Daoy (cell line): ENCODE measurements around the gene CLEC18A. TPM values are rescaled to one million over a fixed set of nuclear protein-coding genes. Genes with fewer than 3 reads are reported as not detected.
"Not testable (repeated sequence)": the region's sequence is repeated elsewhere in the genome, so short reads cannot be mapped to it uniquely, and the experiment has no call there.

Experiments
- DNase-seq: peaks from one replicate; pipeline ENCODE4 v3.0.0-alpha.2; 2015; ENCODE audit warnings: low read depth
- total RNA-seq: library from RNA; depleted of rRNA; stranded (reverse); fragments of >200 nt; shearing (Covaris generic); gene quantifications from 2 replicates; pipeline ENCODE4 v1.2.3, GENCODE V29; 2014; rRNA removed

The CLEC18A gene
- 1.2 TPM in 1 of 2 replicates, not detected in the other for total RNA-seq

DNA sequence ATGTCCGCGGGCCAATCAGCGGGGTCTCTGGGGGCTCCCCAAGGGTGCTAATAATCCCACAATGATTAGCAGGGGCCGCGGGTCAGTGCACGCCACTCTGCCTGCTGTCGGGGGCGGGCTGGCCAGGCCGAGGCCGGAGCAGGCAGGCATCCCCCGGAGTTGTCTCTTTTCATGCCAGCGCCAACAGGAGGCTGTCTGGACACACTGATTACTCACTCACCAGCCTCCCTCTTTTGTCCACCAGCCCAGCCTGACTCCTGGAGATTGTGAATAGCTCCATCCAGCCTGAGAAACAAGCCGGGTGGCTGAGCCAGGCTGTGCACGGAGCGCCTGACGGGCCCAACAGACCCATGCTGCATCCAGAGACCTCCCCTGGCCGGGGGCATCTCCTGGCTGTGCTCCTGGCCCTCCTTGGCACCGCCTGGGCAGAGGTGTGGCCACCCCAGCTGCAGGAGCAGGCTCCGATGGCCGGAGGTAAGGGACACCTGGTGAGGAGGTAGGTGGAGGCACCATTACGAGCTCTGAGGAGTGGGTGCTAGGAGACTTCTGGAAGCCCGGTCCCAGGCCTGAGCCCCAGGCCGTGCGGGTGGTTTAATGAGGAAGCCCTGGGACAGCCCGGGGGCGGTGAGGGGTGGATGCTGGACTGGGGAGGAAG, at the start of gene CLEC18A:
TSS of gene CLEC18A (plus strand) at position 318 of the 655 bp plus-strand sequence. CDS start at position 351, 33 bp downstream.
- not testable (repeated sequence) for DNase-seq

GRCh38 chr16:69903865-69904415, 47.2 kb upstream of the CLEC18A start:
- DNase-seq, result no peak

- DNase-seq, result no peak
Observed at GRCh38 chr16:69904495-69905170, 46.5 kb upstream of the CLEC18A start.

GRCh38 chr16:69905171-69905555, 46.0 kb upstream of the CLEC18A start:
- DNase-seq, result no peak

DNA sequence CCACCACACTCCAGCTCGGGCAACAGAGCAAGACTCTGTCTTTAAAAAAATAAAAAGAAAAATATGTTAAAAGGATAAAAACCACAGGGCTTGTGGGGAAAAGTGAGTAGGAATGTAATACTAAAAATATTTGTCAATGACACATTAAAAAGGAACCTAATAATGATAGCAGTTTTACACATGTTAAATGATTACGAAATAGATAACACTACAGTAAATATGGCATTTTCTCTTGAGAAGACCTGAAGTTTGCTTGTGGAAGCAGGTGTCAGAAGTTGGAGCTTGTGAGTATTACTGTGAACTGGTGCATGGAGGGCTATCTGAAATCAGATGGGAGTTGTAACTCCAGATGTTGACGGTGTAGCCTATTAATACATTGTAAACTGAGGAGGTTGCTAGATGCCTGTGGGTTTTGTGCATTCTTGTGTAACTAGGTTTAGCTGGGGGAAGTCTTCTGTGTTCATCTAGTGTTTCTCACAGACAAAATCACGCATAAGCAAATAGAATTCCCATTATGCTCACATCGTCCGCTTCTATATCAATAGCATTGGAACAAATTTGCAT, 44.2 kb upstream of the CLEC18A start:
- DNase-seq, result no peak

- DNase-seq, result no peak
Observed at GRCh38 chr16:69909043-69909442, 42.1 kb upstream of the CLEC18A start.

DNA sequence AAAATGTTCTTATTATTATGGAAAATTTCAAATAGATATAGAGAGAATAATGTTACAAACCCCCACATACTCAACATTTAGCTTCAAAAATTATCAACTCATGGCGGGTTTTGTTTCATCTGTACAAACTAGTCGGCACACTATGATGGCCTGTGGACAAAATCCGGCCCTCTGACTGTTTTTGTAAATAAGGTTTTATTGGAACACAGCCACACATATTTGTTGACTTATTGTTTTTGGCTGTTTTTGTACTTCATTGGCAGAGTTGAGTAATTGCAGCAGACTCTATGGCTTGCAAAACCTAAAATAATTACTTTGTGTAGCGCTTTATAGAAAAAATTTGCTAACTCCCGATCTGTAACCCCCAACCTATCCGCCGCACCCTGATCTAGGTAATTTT, 41.4 kb upstream of the CLEC18A start:
- DNase-seq, result no peak

DNA sequence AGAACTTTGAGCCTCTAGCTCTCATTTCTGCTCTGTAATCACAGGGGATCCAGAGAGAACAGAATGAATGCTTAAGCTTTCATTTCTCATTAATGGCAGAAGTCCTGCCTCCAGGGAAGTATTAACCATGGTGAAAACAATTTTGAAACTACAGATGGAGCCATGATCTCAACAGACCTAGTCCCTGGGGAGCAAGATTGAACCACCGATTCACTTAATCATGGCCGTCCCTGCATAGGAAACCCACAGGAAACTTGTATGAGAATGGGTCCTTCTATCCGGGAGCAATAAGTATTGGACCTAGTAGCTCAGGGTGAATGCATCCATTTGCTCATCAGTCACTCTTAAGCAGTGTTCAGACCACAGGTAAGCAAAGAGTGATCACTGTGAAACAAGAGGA, 40.2 kb upstream of the CLEC18A start:
- DNase-seq, result no peak

GRCh38 chr16:69916462-69916861, 34.7 kb upstream of the CLEC18A start:
- no peak for DNase-seq

DNA sequence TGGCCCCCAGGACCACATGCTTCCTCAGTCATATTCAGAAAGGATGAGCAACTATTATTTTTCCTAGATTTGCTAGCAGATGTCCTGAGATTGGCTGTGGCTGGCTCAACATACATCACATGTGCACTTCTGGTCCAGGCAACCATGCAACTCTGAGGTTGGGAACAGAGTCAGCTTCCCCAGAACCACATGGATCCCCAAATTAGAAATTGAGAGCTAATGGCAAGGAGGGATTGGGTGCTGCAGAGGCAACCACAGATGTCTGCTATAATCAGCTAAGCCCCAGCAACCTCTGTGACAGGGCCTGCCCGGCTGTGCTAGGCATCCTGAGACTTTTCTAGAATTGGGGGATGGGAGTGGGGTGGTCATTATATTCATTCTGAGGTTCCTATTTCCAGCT, 33.8 kb upstream of the CLEC18A start:
- DNase-seq, result no peak

DNA sequence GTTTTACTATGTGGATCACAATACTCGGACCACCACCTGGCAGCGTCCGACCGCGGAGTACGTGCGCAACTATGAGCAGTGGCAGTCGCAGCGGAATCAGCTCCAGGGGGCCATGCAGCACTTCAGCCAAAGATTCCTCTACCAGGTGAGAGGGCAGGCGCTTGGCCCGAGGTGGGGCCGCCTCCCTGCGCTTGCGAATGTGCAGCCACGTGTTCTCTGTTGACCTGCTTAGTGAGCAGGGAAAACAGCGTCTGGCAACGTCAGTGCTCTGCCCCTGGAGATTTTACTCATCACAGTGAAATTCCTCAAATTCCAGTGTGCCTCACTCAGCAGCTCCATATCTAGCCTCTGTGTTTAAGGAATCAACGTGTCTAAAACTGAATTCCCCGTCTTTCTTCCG, 33.4 kb upstream of the CLEC18A start:
- peak; percentile 91 for DNase-seq

GRCh38 chr16:69918241-69918640, 32.9 kb upstream of the CLEC18A start:
- no peak for DNase-seq

GRCh38 chr16:69921127-69921526, 30.0 kb upstream of the CLEC18A start:
- no peak for DNase-seq

GRCh38 chr16:69922200-69922599, 28.9 kb upstream of the CLEC18A start:
- no peak for DNase-seq

- DNase-seq, result no peak
Observed at GRCh38 chr16:69924041-69924775, 26.9 kb upstream of the CLEC18A start.

DNA sequence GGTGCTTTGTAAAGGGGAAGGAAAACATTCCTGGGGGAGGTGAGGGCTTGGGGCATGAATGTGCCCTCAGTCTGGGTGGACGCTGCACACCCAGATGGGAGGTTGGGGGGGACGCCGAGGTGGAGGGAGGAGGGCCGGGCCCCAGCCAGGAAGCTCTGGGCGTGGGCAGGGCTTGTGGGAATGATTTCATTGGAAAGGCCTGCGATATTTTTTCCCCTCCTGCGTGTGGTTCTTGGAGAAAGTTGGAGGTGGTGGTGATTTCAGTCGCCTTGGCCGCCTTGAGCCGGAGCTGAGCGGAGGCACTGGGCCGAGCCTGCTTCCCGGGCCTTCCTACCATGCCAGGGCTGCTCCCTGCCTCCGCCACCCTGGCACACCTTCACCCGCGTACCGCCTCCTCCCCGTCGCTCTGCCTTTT, 26.4 kb upstream of the CLEC18A start:
- DNase-seq, result peak; percentile 85

DNA sequence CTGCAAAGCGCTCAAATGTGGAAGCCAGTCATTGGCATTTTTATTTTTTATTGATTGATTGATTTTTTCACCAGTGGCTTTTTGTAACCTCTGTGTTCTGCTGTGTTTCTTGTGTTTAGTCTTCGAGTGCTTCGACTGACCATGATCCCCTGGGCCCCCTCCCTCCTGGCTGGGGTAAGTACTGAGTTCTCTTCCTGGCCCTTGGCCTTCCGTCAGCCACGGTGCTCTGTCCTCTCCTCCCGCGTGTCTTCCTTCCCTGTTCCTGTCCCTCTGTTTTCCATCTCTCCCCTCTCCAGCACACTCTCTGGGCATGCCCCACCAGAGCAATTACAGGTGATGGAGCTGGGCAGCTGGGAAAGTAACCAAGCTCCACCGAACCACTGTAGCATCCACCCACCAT, 25.8 kb upstream of the CLEC18A start:
- no peak for DNase-seq

GRCh38 chr16:69926241-69926640, 24.9 kb upstream of the CLEC18A start:
- DNase-seq, result no peak

DNA sequence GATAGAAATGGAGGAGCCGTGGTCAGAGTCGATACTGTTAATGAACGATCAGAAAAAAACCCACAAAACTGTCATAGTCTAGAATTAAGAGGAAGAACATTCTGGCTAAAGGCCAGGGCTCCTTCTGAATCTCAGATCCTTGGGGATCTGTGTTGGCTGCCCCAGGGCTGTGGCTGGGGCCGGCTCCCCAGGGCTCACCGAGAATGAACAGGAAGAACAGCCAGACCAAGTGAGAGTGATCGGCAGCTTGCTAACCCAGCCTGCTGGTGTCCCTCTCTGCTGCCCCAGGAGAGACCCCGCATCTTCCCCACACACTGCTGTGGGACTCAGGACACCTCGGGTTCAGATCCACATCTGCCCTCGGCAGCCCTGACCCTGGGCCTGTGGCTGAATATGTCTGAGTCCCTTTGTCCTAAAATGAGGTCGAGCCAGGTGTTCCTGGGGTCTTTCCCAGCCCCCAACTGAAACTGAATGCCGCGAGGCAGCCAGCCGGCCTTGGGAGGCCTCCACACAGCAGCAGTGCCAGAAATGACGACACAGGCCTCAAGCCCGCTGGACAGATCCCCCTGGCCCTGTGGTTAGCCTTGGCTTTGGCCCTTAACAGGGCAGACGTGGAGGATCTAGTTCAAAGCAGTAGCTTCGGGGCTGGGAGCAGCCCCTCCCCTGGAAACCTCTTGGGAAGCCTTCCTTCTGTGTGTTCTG, 23.9 kb upstream of the CLEC18A start:
- peak; percentile 28 for DNase-seq

DNA sequence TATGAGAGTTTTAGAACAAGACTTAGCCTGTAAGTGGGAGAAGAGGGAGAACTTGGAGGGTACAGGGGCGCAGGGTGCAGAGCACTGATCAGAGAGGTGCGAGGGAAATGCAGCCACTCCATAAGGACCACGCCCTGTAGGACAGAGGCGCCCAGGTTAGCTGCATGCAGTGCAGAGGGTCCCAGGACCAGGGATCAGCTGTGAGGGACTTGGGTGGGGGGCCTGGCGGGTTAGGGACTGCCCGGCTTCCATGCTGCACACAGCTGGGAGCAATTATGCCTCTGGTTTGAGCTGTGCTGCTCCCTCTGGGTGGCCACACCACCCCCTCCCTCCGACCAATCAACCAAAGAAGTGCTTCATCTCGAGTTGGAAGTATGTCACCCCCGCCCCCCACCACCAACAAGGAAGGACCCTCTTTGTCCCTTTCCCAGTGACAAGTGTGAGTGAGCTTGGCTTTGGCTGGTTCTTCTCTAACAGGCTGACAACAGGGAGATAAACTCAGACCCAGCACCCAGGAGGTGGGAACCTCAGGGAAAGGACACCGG, 22.2 kb upstream of the CLEC18A start:
- DNase-seq, result no peak

DNA sequence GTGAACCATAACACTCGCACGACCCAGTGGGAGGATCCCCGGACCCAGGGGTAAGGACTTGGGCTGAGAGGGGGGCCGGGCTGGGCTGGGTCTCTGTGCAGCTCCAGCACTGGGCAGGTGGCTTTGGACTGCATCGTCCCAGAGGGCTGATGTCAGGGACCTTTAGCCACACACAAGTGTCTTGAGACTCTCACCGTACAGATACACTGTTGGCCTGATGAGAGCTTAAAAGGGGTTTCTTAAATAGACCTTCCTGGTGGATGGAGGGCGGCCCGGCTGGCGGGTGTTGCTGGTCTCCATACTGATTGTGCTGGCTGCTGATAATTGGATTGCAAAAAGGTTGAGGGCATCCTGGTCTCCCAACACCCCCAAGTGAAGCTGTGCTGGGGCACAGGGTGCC, 21.7 kb upstream of the CLEC18A start:
- DNase-seq, result no peak
